NCI-H146 treated with DMSO at 0.1 percent for 48 hours (cell line): ENCODE measurements around the gene EVI5.
A peak's percentile ranks its signal among the peaks of the same experiment; 100 is the strongest.

ENCODE experiments used
- DNase-seq: peaks from one replicate; lab custom pipeline; 2025; ENCODE audit not compliant: unreplicated experiment; lab: John Stamatoyannopoulos, UW

EVI5 gene

GRCh38 chr1:92486251-92487077 lies 298.4 kb downstream of the EVI5 start, which contains the start of gene GFI1:
GFI1 (minus strand) TSS chr1:92486925; CDS start chr1:92483487, 3,438 bp downstream.
- peak; percentile 40 for DNase-seq

DNA sequence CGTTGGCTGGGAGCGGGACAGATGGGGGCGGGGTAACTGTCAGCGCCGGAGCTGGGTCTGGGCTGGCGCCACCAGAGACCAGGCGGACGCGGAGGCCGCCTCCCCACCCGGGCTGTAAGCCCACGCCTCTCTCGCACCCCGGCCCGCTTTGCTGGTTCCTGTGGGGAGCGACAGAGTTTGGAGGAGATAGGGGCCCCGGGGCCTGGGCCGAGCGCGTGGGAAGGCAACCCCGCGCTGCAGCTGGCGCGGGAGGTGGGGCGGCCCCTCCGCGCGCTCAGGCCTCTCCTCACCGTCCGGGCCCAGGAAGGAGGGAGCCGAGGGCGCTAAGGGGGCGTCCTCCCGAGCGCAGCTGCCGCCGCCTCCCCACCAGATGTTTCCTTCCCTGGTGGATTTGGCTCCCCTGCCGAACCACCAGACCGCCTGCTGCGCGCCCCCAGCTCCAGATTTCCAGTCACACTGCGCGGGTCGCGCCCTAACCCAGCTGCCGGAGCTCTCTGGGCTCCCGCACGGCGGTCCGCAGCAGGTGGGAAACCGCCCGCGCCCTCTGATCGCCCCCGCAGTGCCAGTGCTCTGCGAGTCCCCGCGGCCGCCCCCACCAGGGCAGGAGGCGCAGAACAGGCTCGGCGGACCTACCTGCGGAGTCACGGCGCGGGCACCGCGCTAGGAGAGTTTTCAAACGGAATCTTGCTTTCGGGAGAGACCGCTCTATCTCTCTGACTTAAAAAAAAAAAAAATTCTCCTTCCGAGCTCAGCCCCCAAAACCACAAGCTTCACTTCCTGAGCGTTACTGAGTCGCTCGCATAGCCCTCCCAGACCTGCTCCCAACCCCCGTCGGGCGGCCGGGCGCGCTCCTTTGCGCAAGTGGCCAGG lies 299.3 kb downstream of the EVI5 start:
- peak; percentile 71 for DNase-seq

DNA sequence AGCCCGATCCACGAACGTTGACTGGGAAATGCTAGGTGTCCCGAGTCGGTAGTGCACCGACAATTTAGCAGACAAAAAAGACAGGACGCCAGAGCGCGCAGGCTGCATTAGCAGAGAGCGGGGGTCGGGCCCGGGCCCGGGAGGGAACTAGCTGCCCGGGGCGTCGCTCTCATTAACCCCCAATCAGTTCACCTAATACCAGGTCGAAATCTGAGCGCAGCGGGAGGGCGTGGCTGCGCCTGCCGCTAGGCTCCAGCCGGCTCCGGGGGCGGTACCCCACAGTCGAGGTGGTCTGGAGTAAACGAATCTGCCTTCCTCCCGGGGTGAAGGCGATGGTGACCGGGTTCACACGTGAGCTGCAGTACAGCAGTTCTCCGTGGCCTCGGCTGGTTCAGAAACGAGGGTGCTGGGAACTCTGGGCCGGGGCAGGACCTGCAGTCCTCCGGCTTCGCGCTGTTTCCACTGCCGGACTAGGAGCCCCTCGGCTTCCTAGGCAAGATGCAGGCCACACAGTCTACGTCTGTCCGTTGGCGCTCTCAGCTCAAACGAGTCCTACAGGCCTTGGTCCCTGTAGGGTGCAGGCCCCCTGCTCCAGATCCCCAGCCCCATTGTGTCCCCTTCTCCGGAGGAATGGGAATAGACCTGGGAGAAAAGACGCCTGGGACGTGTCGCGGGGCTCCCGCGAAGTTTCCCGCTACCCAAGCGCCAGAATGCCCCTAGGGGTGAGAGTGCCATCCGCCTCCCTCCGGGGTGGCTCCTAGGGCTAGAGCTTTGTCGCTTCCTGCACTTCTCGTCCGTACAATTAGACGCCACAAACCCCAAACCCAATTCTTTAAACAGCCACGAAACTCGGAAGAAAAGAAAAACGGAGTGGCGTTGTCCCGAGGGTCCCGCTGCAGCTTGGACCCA lies 300.2 kb downstream of the EVI5 start:
- DNase-seq, result peak; percentile 14

DNA sequence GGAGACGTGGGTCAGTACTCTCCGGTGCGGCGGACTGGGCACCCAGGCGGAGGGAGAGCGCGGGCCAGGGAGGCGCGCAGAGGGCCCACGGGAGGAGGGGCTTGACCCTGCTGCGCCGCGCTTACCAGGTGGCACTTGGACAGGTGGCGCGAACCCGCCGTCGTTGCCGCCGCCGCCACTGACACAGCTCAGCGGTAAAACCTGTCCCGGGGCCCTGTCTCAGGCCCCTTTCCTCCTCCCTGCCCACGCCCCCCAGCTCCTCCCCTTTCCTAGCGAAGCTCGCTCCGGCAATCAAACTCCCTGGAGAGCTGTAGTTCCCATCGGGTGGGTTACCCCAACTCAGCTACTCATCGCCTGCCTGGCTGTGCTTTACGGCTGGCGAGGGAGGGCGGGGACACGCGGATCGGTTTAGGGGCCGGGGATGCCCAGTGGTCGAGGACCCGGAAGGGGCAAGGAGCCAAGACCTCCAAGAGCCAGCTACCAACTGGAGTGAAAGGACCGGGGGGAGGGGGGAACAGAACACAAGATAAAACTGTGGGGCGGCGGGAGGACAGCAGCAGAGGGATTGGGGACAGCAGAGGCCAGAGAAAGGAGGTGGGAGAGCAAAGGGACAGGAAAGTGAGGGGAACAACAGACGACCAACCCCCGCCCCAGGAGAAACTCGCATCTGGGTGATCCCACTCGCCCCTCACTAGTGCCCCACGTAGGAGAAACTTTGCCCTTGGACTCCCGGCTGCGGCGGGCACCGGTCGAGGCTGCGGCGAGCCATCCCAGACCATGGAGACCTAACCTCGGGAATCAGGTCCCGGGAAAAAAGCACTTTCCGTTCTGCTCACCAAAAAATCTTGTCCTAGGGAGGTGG lies 301.1 kb downstream of the EVI5 start:
- DNase-seq, result peak; percentile 57

DNA sequence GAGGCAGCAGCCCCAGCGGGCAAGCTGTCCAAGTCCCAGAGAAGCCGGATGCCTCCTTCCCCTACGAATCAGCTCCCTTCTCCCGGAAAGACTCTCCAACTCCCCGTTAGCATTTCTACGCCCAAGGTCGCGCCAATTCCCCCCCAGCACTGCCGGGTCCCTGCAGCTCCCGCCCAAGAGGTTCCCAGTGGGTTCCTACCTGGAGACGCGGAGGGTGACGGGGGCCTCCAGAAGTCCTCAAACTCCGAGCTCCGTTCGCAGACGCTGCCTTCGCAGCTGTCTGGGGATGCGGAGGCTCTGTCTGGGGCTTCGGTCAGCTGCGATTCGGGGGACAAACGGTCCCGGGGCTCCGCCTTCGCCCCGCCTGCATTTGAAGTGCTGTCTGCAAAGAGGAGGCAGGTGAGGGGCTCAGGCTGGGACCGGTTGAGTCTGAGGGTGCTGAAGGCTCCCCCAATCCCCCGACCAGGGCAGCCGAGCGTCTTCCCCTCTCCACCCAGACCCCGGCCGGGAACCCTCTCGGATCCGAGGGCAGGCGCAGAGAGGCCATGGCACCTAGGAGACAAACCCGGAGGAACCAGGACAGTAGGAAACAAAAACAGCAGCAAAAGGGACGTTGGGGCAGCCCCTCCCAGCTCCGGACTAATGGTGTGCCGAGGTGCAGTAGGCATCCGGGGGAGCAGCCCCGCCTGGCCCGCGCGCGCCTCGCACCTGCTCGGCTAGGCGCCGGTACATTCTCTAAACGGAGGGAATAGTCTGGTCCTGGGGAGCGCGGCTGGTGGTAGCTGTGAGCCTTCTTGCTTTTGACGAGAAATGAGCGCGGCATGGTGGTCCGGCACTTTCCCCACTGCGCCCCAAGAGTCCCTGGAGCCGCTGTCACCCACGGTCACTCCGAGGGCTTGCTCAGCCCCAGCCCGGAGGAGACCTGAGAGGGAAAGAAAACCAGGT lies 302.0 kb downstream of the EVI5 start:
- peak; percentile 29 for DNase-seq

DNA sequence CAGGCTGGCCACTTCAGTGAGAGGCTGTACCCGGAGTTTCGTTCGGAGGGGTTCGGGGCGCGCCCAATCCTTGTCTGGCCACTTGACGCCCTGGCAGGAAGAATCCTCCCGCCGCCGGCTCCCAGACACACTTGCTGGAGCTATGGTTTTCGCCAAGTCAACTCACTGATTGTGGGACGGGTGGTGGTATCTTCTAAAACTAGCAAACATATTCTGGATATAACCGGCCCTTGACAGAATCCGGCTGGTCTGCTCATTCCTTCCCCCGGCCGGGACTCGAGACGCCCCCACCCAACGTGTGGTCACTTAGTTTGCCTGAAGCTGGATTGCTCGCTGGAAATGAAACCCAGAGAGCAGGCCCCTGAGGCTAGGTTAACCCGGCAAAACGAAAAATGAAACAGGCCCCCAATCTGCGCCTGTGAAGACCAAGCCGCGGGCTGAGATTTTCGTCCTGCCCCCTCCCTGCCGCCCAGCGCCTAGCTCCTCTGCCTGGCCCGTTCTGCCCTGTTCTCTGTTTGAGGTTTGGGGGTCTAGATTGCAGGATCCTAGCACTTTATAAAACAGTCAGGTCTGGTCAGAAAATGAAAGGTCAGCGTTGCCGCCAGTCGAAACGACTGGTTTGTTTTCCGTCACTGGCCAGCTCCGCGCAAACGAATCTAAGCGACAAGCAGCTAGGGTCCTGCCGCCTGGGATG lies 302.8 kb downstream of the EVI5 start:
- no peak for DNase-seq

- no peak for DNase-seq
Observed at GRCh38 chr1:92481599-92481925, 303.3 kb downstream of the EVI5 start.

- no peak for DNase-seq
Observed at GRCh38 chr1:92480813-92481598, 303.9 kb downstream of the EVI5 start.

DNA sequence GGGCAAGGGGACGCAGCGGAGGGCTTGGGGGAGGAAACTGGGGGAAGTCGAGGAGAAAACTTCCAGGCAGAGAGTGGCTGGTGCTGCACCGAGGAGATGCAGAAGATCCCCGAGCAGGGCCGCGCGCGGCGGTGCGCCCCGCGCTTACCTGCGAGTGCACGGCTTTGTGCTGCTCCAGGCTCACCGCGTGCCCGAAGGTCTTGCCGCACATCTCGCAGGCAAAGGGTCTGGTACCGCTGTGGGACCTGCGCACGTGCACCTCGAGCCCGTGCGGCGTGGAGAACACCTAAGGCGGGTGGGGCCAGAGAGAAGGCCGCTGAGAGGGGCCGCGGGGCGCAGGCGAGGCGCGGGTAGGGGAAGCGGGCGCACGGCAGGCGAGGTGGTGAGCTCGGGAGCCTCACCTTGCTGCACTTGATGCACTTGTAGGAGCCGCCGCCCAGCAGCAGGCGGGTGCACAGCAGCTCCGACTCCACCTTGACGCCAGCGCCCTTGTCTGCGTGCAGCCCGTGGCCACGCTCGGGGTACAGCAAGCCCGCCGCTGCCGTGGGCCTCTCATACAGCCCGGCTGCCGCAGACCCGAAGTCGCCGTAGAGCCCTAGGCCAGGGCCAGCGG lies 304.6 kb downstream of the EVI5 start:
- DNase-seq, result no peak

- no peak for DNase-seq
Observed at GRCh38 chr1:92479587-92479986, 305.3 kb downstream of the EVI5 start.

DNA sequence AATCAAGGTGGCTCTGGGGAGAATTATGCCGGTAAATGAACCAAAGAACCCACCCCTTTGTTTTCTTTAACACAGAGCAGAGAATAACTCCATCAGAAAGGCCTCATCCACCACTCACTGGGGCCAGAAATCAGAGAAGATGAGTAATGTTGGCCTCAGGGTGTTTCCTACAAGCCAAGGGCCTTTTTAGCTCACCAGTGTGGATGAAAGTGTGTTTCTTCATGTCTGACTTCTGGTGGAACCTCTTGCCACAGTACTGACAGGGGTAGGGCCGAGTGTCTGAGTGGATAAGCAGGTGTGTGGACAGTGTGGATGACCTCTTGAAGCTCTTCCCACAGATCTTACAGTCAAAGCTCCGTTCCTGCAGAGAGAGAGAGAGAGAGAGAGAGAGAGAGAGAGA lies 306.5 kb downstream of the EVI5 start:
- DNase-seq, result no peak

GRCh38 chr1:92476071-92476631 lies 308.8 kb downstream of the EVI5 start:
- no peak for DNase-seq

DNA sequence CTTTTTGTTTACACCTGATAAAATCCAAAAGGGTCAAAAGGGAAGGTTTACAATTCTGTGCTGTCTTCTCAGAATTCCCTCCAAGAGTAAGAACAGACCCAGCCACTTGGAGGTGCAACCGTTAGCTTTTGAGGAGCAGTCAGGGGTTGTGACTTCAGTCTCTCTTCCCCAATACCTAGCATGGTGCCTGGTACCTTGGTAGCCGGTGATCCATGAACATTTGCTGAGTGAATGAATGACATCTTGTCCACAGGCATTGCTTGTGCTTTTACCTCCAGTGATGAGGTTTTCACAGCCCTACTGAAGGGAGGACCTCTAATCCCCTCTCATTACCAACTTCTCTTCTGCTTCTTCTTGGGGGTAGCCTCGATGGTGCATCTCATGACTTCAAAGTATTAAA lies 309.9 kb downstream of the EVI5 start:
- no peak for DNase-seq

DNA sequence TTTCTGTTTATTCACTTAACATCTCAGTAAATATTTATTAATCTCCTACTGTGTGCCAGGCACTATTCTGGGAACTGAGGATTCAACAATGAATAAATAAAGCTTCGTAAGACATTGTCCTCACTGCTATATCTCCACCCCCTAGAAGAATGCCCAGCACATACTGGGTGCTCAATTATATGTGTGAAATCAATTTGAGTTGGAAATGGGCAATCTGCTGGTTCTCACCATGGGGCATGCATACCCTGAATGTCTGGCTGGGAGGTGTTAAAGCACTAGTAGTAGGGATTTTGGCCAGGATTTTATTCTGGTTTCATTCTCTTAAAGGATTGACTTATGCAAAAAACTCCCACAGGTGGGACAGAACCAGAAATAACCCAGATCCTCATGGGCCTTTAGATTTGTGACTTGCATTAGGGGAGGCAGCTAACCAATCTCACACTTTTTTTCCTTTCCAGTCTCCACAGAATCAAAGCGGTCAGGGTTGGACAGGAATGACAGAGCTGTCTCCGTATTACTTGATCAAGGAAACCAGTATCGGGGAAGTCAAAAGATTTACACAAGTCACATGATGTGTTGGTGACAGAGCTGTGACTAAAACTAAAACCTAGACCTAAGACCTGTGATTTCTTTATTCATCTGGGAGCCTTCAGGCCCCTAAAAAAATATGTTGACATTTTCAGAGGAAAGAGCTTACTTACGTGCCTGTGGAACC lies 311.0 kb downstream of the EVI5 start:
- DNase-seq, result no peak

GRCh38 chr1:92470216-92470615 lies 314.7 kb downstream of the EVI5 start:
- DNase-seq, result no peak

DNA sequence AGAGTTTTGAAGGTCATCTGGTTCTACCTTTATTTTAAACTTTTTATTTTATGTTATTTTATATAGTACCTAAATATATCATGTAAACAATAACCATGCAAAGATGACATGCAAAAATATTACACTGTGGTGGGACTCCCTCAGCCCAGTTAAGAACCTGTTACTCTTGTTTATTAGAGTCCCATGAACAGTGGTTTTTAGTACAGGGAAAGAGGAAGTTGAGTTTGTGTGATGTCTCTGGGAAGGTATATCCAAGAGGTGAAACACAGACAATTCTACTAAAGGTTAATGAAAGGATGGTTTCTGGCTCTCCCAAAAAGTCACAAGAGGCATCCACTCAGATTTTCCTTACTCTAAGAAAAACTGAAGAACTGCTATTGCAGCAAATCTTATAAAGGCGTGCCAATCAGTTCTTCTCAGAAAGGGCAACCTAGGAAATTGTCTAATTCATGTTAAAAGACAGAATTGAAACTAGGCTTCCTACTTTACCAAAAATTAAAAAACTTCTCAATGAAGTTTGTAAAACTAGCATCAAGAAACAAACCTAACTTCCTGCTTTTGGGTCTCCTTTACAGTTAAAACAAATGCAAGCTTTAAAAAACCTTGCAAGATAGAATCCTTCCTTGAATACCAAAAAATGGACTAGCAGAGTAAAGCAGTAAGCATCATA lies 318.1 kb downstream of the EVI5 start:
- DNase-seq, result no peak
